Tibial nerve (tissue), 4 donors: ENCODE results near the gene FAIM2. TPM values are rescaled to one million over a fixed set of nuclear protein-coding genes. Genes with fewer than 3 reads are reported as not detected.

Experiments used
- DNase-seq, 2 donors: peaks; one replicate each; pipeline ENCODE4 v3.0.0-alpha.2; 2019; ENCODE audit warnings: low spot score in 2 of 2
- H3K27ac ChIP-seq, 4 donors: fragments of 200-600 bp; sonication (generic) in 3 of 4; one replicate each; pipeline ENCODE4 v1.5.1; 2017 to 2019; ENCODE audit warnings: mild to moderate bottlenecking in 1 of 4
- H3K27me3 ChIP-seq, 2 donors: fragments of 200-600 bp; sonication (generic) in 1 of 2; one replicate each; pipeline versions ENCODE4 v1.5.1 to v1.6.0; 2017 to 2019
- H3K36me3 ChIP-seq, 3 donors: fragments of 200-600 bp; sonication (generic); one replicate each; pipeline ENCODE4 v1.5.1; 2018 to 2019
- H3K4me1 ChIP-seq, 4 donors: fragments of 200-600 bp; sonication (generic) in 3 of 4; one replicate each; pipeline ENCODE4 v1.5.1; 2017 to 2019
- H3K4me3 ChIP-seq, 4 donors: fragments of 200-600 bp; sonication (generic) in 3 of 4; one replicate each; pipeline ENCODE4 v1.5.1; 2017 to 2019; ENCODE audit warnings: mild to moderate bottlenecking in 1 of 4, moderate library complexity in 1 of 4
- H3K9me3 ChIP-seq, 4 donors: fragments of 200-600 bp; sonication (generic) in 3 of 4; one replicate each; pipeline ENCODE4 v1.5.1; 2017 to 2019
- CTCF ChIP-seq, 5 experiments: fragments of 200-600 bp in 3 of 5; fragments of 450-650 bp in 2 of 5; sonication (generic) in 3 of 5; IDR thresholded peaks; one replicate each; pipeline ENCODE4 v1.5.1; 2016 to 2019; ENCODE audit warnings: antibody characterized with exemption in 5 of 5, mild to moderate bottlenecking in 3 of 5, moderate library complexity in 2 of 5
- EP300 ChIP-seq, 2 donors: sonication (generic); formaldehyde crosslinking; IDR thresholded peaks; one replicate each; pipeline ENCODE4 v1.6.1; 2017; ENCODE audit warnings: antibody characterized with exemption in 2 of 2, mild to moderate bottlenecking in 1 of 2
- POLR2A ChIP-seq, 2 donors: fragments of 450-650 bp; IDR thresholded peaks; one replicate each; pipeline ENCODE4 v1.6.1; 2017; ENCODE audit warnings: antibody characterized with exemption in 2 of 2, mild to moderate bottlenecking in 2 of 2, moderate library complexity in 2 of 2
- WGBS, 2 donors: methylation state at CpG; one replicate each; pipeline ENCODE4 v1.1.5; 2018; 5-methylcytosine and 5-hydroxymethylcytosine counted together
- total RNA-seq, 4 donors: library from RNA; depleted of rRNA; stranded (reverse); fragments of >200 nt; gene quantifications; one replicate each; pipeline ENCODE4 v1.1.0, GENCODE V29; 2016

FAIM2 gene
- total RNA-seq, 4 donors from 2014 or later: 6.9 to 68.6 (median 36.9) TPM

GRCh38 chr12:49939307-49939706 is 35.6 kb upstream of the FAIM2 start:
- H3K4me1 ChIP-seq: peaks cover 0 to 7% (median 0%) of the 10 kb centered on the region in 4 donors
- peak overlapping the region in 2 of 4 donors; percentile 25 to 38 for H3K27ac ChIP-seq
- H3K4me3 ChIP-seq: no peak overlapping the region
- no peak for DNase-seq
- TF ChIP-seq EP300 (IDR thresholded peaks at IDR 0.05) (no peak), POLR2A (IDR thresholded peaks at IDR 0.05) (no peak), CTCF (IDR thresholded peaks at IDR 0.05) (no peak)
- H3K9me3 ChIP-seq: no peaks in the 10 kb centered on the region
- no peaks in the 10 kb centered on the region for H3K27me3 ChIP-seq
- H3K36me3 ChIP-seq: no peaks in the 10 kb centered on the region

- no peak for DNase-seq
- H3K9me3 ChIP-seq: no peaks in the 10 kb centered on the region
Observed at GRCh38 chr12:49937639-49938300, 34.1 kb upstream of the FAIM2 start.

GRCh38 chr12:49936925-49937324 is 33.2 kb upstream of the FAIM2 start:
- WGBS, 2 donors: 85 to 86% methylated on average over 3 of the region's 3 CpGs
- Histone ChIP-seq H3K9me3 (no peaks in the 10 kb centered on the region), H3K4me3 (no peak overlapping the region), H3K27me3 (no peaks in the 10 kb centered on the region), H3K27ac (no peak overlapping the region), H3K36me3 (no peaks in the 10 kb centered on the region), H3K4me1 (peaks cover 0 to 7% (median 0%) of the 10 kb centered on the region in 4 donors)
- no peak for DNase-seq
- TF ChIP-seq POLR2A (IDR thresholded peaks at IDR 0.05): no peak
- no peak for TF ChIP-seq EP300 (IDR thresholded peaks at IDR 0.05)
- no peak for TF ChIP-seq CTCF (IDR thresholded peaks at IDR 0.05)

More at GRCh38 chr12:49937639-49938300, 34.1 kb upstream of the FAIM2 start:
- no peaks in the 10 kb centered on the region for H3K27me3 ChIP-seq
- H3K4me1 ChIP-seq: peaks cover 0 to 7% (median 0%) of the 10 kb centered on the region in 4 donors
- H3K27ac ChIP-seq: no peak overlapping the region
- H3K36me3 ChIP-seq: no peaks in the 10 kb centered on the region
- 75 to 82% methylated on average over 8 of the region's 8 CpGs for WGBS, 2 donors
- TF ChIP-seq POLR2A (IDR thresholded peaks at IDR 0.05) (no peak), EP300 (IDR thresholded peaks at IDR 0.05) (no peak), CTCF (IDR thresholded peaks at IDR 0.05) (no peak)
- H3K4me3 ChIP-seq: no peak overlapping the region

GRCh38 chr12:49934505-49934904 is 30.8 kb upstream of the FAIM2 start:
- TF ChIP-seq POLR2A (IDR thresholded peaks at IDR 0.05): no peak
- TF ChIP-seq CTCF (IDR thresholded peaks at IDR 0.05): no peak
- no peak for TF ChIP-seq EP300 (IDR thresholded peaks at IDR 0.05)
- H3K4me1 ChIP-seq: peaks cover 0 to 4% (median 0%) of the 10 kb centered on the region in 4 donors
- no peak overlapping the region for H3K4me3 ChIP-seq
- H3K27me3 ChIP-seq: no peaks in the 10 kb centered on the region
- H3K9me3 ChIP-seq: no peaks in the 10 kb centered on the region
- no peak overlapping the region for H3K27ac ChIP-seq
- DNase-seq: no peak
- WGBS, 2 donors: 81 to 87% methylated on average over 3 of the region's 3 CpGs
- H3K36me3 ChIP-seq: no peaks in the 10 kb centered on the region

GRCh38 chr12:49933796-49934195 is 30.1 kb upstream of the FAIM2 start:
- TF ChIP-seq CTCF (IDR thresholded peaks at IDR 0.05) (no peak), POLR2A (IDR thresholded peaks at IDR 0.05) (no peak), EP300 (IDR thresholded peaks at IDR 0.05) (no peak)
- Histone ChIP-seq H3K9me3 (no peaks in the 10 kb centered on the region), H3K36me3 (no peaks in the 10 kb centered on the region), H3K27me3 (no peaks in the 10 kb centered on the region), H3K4me3 (no peak overlapping the region), H3K4me1 (no peaks in the 10 kb centered on the region), H3K27ac (no peak overlapping the region)
- DNase-seq: no peak
- 53 to 54% methylated on average over 5 of the region's 5 CpGs for WGBS, 2 donors
